HG02884 (cell line): ENCODE results near the gene TBC1D5.
A peak's percentile ranks its signal among the peaks of the same experiment; 100 is the strongest.
"Not testable (repeated sequence)": the region's sequence is repeated elsewhere in the genome, so short reads cannot be mapped to it uniquely, and the experiment has no call there.

Experiments used
- ATAC-seq: cut with Tn5 transposase; IDR thresholded peaks from one replicate; pipeline ENCODE4 v1.9.1; 2021; ENCODE audit warnings: mild to moderate bottlenecking, moderate library complexity; ENCODE audit not compliant: unreplicated experiment

Gene TBC1D5

DNA sequence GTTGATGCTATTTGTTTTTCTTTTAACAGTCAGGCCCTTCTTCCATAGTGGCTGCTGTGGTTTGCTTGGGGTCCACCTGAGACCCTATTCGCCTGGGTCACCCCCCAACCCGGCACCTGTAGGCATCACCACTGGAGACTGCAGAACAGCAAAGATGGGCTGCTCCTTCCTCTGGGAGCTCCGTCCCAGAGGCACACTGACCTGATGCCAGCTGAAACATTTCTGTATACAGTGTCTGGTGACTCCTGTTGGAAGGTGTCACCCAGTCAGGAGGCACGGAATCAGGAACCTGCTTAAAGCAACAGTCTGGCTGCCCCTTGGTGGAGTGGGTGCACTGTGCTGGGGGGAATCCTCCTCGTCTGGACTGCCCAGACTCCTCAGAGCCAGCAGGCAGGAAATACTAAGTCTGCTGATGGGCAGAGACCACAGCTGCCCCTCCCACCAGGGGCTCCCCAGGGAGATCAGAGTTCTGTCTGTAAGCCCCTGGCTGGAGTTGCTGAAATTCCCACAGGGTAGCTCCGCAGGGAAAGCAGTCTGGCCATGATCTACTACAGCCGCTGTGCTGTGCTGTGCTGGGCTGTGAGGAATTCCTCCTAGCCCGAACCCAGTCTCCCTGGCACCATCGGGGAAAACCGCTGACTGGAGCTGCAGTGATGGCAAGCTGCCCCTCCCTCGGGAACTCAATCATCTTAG, 248.2 kb downstream of the TBC1D5 start:
- ATAC-seq, result no peak

DNA sequence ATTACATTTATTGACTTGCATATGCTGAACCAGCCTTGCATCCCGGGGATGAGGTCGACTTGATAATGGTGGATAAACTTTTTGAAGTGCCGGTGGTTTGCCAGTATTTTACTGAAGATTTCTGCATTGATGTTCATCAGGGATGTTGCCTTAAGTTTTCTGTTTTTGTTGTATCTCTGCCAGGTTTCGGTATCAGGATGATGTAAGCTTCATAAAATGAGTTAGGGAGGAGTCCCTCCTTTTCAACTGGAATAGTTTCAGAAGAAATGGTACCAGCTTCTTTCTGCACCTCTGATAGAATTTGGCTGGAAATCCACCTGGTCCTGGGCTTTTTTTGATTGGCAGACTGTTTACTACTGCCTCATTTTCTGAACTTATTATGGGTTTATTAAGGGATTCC, 250.8 kb downstream of the TBC1D5 start:
- ATAC-seq, result no peak

- ATAC-seq, result not testable (repeated sequence)
Observed at GRCh38 chr3:17491190-17491589, 251.2 kb downstream of the TBC1D5 start.

DNA sequence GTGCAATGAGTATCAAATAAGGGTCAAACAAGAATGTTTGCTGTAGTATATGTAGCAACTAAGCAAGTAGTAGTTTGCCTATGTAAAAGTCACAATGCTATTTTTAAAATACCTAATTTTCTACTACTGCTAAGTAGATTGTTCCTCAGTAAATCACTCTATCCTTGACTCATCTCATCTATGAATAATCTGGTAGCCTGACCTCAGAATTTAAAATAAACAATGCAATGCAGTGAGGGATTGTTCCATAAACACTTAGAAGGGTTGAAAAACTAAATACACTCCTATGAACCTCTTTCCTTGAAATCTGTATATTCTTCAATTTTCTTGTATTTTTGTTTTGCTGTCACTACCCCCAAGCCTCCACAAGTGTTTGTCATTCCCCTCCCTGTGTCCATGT, 253.3 kb downstream of the TBC1D5 start:
- ATAC-seq, result no peak

GRCh38 chr3:17481116-17481515, 261.3 kb downstream of the TBC1D5 start:
- no peak for ATAC-seq

DNA sequence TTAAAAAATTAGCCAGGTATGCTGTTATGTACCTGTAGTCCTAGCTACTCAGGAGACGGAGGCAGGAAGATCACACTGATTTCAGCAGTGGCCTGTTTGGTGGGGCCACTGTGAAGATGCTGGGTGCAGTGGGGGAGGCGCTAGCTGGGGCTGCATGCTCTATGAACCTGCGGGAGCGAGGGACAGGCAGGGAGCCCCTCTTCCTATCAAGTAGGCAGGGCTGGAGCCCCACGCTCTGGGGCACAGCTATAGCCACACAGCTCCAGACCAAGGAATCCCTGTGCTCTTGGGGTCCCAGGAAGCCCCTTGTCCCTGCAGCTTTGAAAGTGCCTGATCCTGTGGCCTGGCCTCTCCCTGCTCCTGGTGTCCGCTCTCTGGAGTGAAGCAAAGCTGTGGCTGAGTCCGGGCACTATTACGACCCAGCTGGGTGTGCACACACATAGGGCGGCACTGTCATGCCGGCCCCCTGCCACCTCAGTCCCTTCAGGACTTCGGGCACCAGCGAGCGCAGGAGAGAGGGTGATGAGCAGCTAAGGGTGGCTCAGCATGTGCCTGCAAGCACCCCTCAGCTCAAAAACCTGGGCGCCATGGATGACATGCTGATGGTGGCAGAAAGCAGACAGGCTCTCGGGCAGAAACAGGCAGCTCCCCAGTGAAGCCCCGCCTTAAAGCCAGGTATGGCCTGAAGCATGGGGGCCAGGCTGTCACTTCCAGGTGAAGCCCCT, 262.6 kb downstream of the TBC1D5 start:
- no peak for ATAC-seq

GRCh38 chr3:17478673-17479072, 263.8 kb downstream of the TBC1D5 start:
- no peak for ATAC-seq

GRCh38 chr3:17473761-17474160, 268.7 kb downstream of the TBC1D5 start:
- ATAC-seq, result no peak

GRCh38 chr3:17469954-17470353, 272.5 kb downstream of the TBC1D5 start:
- no peak for ATAC-seq

GRCh38 chr3:17469520-17469919, 272.9 kb downstream of the TBC1D5 start:
- no peak for ATAC-seq

DNA sequence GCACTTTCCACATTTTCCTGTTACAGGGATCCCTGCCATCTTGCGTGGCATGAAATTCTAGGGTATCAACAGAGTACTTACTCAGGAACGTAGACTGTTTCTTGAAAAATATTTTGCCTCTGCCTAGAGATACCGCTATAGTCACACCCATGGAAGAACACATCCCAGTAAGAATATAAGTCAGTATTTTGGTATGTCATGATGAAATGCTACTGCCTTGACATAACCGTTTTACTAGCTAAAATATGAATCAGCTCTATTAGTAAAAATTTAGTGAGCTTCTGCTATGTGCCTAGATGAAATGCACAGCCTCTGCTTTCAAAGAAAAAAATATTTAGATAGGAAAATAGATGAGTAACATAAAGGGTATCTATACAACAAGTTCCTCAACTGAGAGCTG, 276.4 kb downstream of the TBC1D5 start:
- ATAC-seq, result no peak

GRCh38 chr3:17459470-17459993, 282.9 kb downstream of the TBC1D5 start:
- ATAC-seq, result no peak

DNA sequence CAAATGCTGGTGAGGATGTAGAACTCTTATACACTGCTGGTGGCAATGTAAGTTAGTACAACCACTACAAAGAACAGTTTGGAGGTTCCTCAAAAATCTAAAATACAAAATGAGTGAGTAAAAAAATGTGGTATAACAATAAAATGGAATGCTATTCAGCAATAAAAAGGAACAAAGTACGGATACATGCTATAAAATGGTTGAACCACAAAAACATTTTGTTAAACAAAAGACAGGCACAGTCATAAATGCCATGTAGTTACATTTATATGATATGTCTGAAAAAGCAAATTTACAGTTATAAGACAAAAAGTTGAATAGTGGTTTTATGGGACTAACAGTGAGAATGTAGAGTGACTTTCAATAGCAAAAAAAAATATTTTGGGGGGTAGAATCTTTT, 285.8 kb downstream of the TBC1D5 start:
- ATAC-seq, result no peak

DNA sequence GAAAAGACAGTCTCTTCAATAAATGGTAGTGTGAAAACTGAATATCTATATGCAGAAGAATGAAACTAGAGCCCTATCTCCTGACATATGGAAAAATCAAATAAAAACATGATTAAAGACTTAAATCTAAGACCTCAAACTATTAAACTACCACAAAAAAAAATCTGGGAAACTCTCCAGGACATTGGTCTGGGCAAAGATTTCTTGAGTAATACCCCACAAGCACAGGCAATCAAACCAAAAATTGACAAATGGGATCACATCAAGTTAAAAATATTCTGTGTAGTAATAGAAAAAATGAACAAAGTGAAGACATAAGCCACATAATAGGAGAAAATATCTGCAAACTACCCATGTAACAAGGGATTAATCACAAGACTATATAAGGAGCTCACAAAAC, 286.4 kb downstream of the TBC1D5 start:
- ATAC-seq, result no peak

GRCh38 chr3:17444865-17445264, 297.6 kb downstream of the TBC1D5 start:
- no peak for ATAC-seq

GRCh38 chr3:17443142-17443541, 299.3 kb downstream of the TBC1D5 start:
- no peak for ATAC-seq

DNA sequence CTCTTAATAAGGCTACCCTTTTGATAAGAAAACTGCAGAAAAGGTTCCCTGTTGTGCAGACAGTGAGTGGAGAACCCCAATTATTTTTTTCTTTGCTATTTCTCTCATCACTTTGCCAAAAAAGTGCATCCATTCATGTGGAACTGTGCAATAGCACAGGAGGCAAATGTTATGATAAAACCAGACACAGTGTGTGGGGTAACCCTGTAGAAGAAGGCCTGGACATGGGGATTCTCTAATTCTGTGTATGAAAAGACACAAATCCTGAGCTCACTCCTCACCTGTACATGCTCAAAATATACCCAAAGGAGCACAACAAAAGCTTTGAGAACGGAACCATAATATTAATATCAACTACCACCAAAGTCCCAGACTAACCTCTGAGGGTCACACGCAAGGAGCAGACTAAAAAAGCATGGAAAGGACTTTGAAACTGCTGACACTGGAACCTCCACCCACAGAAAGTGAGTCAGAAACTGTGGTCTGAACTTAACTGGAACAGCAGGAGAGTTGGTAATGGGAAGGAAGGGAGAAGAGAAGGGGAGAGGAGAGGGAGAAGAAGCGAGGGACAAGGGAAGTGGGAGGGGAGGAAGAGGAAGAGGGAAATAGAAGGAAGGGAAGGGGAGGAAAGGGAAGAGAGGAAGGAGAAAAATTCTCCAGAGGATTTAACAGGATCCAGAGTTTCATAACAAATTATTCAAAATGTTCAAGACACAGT, 299.9 kb downstream of the TBC1D5 start:
- ATAC-seq, result no peak

- ATAC-seq, result no peak
Observed at GRCh38 chr3:17433876-17434275, 308.6 kb downstream of the TBC1D5 start.

GRCh38 chr3:17432236-17432635, 310.2 kb downstream of the TBC1D5 start:
- no peak for ATAC-seq

DNA sequence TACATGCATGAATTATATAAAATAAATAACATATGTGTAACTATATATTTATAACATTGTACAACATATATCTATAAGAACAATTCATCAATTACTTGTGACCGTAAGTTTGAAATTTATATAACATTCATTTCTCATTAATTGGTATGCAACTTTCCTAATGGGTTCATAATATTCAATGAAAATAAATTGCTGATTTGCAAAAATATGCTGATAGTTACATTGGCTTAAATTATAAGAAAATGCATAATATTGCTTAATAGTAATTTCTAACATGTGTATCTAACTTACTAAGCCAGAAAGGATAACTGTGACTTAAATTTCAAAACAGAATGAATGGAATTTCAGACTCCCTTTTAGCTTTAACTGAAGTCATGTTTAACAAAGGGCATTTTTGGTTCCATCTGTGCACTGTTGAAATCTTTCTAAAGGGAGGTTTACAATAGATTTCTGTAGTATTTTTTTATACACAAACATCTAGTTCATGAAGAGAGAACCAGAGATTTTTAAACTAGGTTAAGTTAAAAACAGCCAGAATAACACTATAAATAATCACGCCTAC, 310.9 kb downstream of the TBC1D5 start:
- no peak for ATAC-seq

GRCh38 chr3:17431004-17431403, 311.4 kb downstream of the TBC1D5 start:
- peak; percentile 55 for ATAC-seq
